Astrocyte (in vitro differentiated cells and primary cell): ENCODE results near the gene RBPJL. TPM values are rescaled to one million over a fixed set of nuclear protein-coding genes. Genes with fewer than 3 reads are reported as not detected.

Experiments used
- DNase-seq: peaks from one replicate; pipeline ENCODE4 v3.0.0-alpha.2; 2010; ENCODE audit warnings: low read depth
- FAIRE-seq: peaks from 2 replicates; lab custom pipeline; 2011; peaks lifted over from hg19 to GRCh38; lab: Jason Lieb, UNC
- H2AFZ ChIP-seq: 2 replicates; pipeline ENCODE4 v1.6.0; 2012; ENCODE audit warnings: low read depth, low read length, inconsistent platforms
- H3K27ac ChIP-seq: 2 replicates; pipeline ENCODE4 v1.5.1; 2011; ENCODE audit warnings: low read depth, low read length, inconsistent platforms
- H3K27me3 ChIP-seq: 2 replicates; pipeline ENCODE4 v1.6.0; 2011; ENCODE audit warnings: low read length, inconsistent platforms; ENCODE audit not compliant: insufficient read depth
- H3K36me3 ChIP-seq: 2 replicates; pipeline ENCODE4 v1.5.1; 2011; ENCODE audit warnings: low read length, inconsistent platforms; ENCODE audit not compliant: insufficient read depth
- H3K4me1 ChIP-seq: 2 replicates; pipeline ENCODE4 v1.5.1; 2011; ENCODE audit warnings: low read length, inconsistent platforms; ENCODE audit not compliant: insufficient read depth
- H3K4me2 ChIP-seq: 2 replicates; pipeline ENCODE4 v1.6.0; 2012; ENCODE audit warnings: low read length, inconsistent platforms
- H3K4me3 ChIP-seq: 2 replicates; pipeline ENCODE4 v1.5.1; 2011; ENCODE audit warnings: low read depth, mild to moderate bottlenecking, low read length, inconsistent platforms; ENCODE audit not compliant: insufficient read depth
- H3K79me2 ChIP-seq: 2 replicates; pipeline ENCODE4 v1.6.0; 2012; ENCODE audit warnings: mild to moderate bottlenecking, low read length, inconsistent platforms; ENCODE audit not compliant: insufficient read depth
- H3K9ac ChIP-seq: 2 replicates; pipeline ENCODE4 v1.6.0; 2012; ENCODE audit warnings: mild to moderate bottlenecking, low read length, inconsistent platforms
- H3K9me3 ChIP-seq: 2 replicates; pipeline ENCODE4 v1.5.1; 2012; ENCODE audit warnings: low read depth, mild to moderate bottlenecking, low read length, inconsistent platforms; ENCODE audit not compliant: insufficient read depth
- H4K20me1 ChIP-seq: 2 replicates; pipeline ENCODE4 v1.6.0; 2012; ENCODE audit warnings: low read length, inconsistent platforms; ENCODE audit not compliant: insufficient read depth
- H3K27ac Mint-ChIP-seq: one replicate; pipeline ENCODE4 v1.8.0; 2021; ENCODE audit warnings: mild to moderate bottlenecking, mixed read lengths; ENCODE audit not compliant: unreplicated experiment
- H3K27me3 Mint-ChIP-seq: one replicate; pipeline ENCODE4 v1.8.0; 2021; ENCODE audit warnings: low read depth, mixed read lengths; ENCODE audit not compliant: unreplicated experiment
- H3K36me3 Mint-ChIP-seq: one replicate; pipeline ENCODE4 v1.8.0; 2021; ENCODE audit warnings: low read depth, mixed read lengths; ENCODE audit not compliant: unreplicated experiment
- H3K4me1 Mint-ChIP-seq: one replicate; pipeline ENCODE4 v1.8.0; 2021; ENCODE audit warnings: low read depth, mixed read lengths; ENCODE audit not compliant: unreplicated experiment
- H3K4me3 Mint-ChIP-seq: one replicate; pipeline ENCODE4 v1.8.0; 2021; ENCODE audit warnings: mild to moderate bottlenecking, moderate library complexity, mixed read lengths; ENCODE audit not compliant: unreplicated experiment
- H3K9me3 Mint-ChIP-seq: one replicate; pipeline ENCODE4 v1.8.0; 2021; ENCODE audit warnings: mild to moderate bottlenecking, mixed read lengths; ENCODE audit not compliant: unreplicated experiment
- EZH2 ChIP-seq: IDR thresholded peaks from 2 replicates; pipeline ENCODE4 v1.6.1; 2012; ENCODE audit warnings: mild to moderate bottlenecking, low read length, inconsistent platforms; ENCODE audit not compliant: insufficient read depth
- total RNA-seq: library from RNA; stranded (reverse); gene quantifications from 2 replicates; pipeline ENCODE4 v1.2.1, GENCODE V29; 2021
- TF ChIP-seq, protein P1 (sequence below): IDR thresholded peaks from 2 replicates; pipeline ENCODE4 v1.5.1; 2011; ENCODE audit warnings: low read depth, mild to moderate bottlenecking, inconsistent platforms, low read length, moderate library complexity; ENCODE audit not compliant: insufficient read depth

Gene RBPJL
- total RNA-seq, 1 donor from 2014 or later: not detected

GRCh38 chr20:45362804-45363610 is 56.4 kb downstream of the RBPJL start, which contains the start of gene SYS1:
Gene SYS1 (plus strand): TSS chr20:45363156. CDS start chr20:45363532, 376 bp downstream.
- Mint-ChIP-seq H3K9me3 (no peaks in the 10 kb centered on the region), H3K27me3 (no peaks in the 10 kb centered on the region), H3K4me3 (peak within 1 kb of the TSS; percentile 94), H3K27ac (peak within 1 kb of the TSS; percentile 97), H3K4me1 (peaks cover 26% of the 10 kb centered on the region), H3K36me3 (peaks cover 4% of the 10 kb centered on the region)
- peaks cover 10% of the 10 kb centered on the region for H3K36me3 ChIP-seq
- H3K79me2 ChIP-seq: peaks cover 28% of the 10 kb centered on the region
- peaks cover 19% of the 10 kb centered on the region for H4K20me1 ChIP-seq
- peak within 1 kb of the TSS; percentile 92 for H3K4me2 ChIP-seq
- H2AFZ ChIP-seq: peak within 1 kb of the TSS; percentile 96
- FAIRE-seq (peak; percentile 13), DNase-seq (peak; percentile 91)
- H3K9ac ChIP-seq: peak within 1 kb of the TSS; percentile 95
- peaks cover 37% of the 10 kb centered on the region for H3K4me1 ChIP-seq
- H3K9me3 ChIP-seq: no peaks in the 10 kb centered on the region
- H3K4me3 ChIP-seq: peak within 1 kb of the TSS; percentile 83
- H3K27me3 ChIP-seq: no peaks in the 10 kb centered on the region
- H3K27ac ChIP-seq: peak within 1 kb of the TSS; percentile 97
- TF ChIP-seq, protein P1, sequence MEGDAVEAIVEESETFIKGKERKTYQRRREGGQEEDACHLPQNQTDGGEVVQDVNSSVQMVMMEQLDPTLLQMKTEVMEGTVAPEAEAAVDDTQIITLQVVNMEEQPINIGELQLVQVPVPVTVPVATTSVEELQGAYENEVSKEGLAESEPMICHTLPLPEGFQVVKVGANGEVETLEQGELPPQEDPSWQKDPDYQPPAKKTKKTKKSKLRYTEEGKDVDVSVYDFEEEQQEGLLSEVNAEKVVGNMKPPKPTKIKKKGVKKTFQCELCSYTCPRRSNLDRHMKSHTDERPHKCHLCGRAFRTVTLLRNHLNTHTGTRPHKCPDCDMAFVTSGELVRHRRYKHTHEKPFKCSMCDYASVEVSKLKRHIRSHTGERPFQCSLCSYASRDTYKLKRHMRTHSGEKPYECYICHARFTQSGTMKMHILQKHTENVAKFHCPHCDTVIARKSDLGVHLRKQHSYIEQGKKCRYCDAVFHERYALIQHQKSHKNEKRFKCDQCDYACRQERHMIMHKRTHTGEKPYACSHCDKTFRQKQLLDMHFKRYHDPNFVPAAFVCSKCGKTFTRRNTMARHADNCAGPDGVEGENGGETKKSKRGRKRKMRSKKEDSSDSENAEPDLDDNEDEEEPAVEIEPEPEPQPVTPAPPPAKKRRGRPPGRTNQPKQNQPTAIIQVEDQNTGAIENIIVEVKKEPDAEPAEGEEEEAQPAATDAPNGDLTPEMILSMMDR: peak; percentile 86
- no peak for TF ChIP-seq EZH2

DNA sequence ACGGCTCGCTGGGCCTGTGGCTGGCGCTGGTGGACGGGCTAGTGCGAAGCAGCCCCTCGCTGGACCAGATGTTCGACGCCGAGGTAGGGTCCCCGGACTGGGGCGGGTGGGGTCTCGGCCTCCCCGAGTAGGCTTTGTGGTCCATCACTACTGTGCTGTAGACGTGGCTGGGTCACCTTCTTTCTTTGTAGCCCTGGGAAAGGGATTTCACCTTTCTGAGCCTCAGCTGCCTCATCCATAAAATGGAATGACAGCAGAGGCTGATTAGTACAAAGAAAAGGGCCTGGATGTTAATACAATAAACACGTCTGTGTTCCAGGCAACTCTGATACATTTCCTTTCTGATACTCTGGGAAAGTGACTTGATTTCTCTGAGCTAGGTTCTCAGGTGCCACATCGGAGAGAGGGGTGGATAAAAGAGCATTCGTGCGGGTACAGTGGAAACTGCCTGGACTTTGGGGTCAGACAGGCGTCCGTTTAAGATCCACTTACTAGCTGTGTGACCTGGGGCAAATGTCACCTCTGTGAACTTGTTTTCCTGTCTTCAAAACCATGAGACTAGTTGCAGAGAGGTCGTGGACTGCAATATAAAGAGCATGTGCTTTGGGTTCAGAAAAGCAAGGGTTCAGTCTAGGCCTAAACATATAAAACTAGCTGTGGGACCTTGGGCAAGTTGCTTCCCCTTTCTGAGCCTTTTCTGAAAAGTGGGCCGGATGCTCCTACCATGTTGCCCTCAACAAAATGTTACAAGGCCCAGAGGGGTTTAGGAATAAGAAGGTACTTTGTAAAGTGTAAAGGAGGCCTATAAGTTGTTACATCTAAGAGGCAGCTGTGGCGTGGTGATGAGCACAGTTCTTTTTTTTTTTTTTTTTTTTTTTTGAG is 57.2 kb downstream of the RBPJL start:
- H3K27ac ChIP-seq: peak overlapping the region; percentile 97
- Mint-ChIP-seq H3K27ac (peak overlapping the region; percentile 97), H3K4me1 (peaks cover 19% of the 10 kb centered on the region), H3K9me3 (no peaks in the 10 kb centered on the region), H3K36me3 (peaks cover 8% of the 10 kb centered on the region), H3K27me3 (no peaks in the 10 kb centered on the region), H3K4me3 (peak overlapping the region; percentile 94)
- peaks cover 19% of the 10 kb centered on the region for H4K20me1 ChIP-seq
- no peak for FAIRE-seq
- peak overlapping the region; percentile 83 for H3K4me3 ChIP-seq
- no peaks in the 10 kb centered on the region for H3K9me3 ChIP-seq
- peak overlapping the region; percentile 96 for H2AFZ ChIP-seq
- peaks cover 28% of the 10 kb centered on the region for H3K79me2 ChIP-seq
- peaks cover 13% of the 10 kb centered on the region for H3K36me3 ChIP-seq
- no peak for DNase-seq
- peak overlapping the region; percentile 92 for H3K4me2 ChIP-seq
- H3K27me3 ChIP-seq: no peaks in the 10 kb centered on the region
- peak overlapping the region; percentile 95 for H3K9ac ChIP-seq
- peaks cover 29% of the 10 kb centered on the region for H3K4me1 ChIP-seq
- TF ChIP-seq EZH2: no peak
- TF ChIP-seq, protein P1: no peak
